Cardiac fibroblast (primary cell): ENCODE results near the gene KCNAB1.

Source experiments
- DNase-seq, 2 donors: peaks; one replicate each; pipeline versions ENCODE4 v3.0.0 to v3.0.0-alpha.2; 2010; ENCODE audit warnings: low read depth in 2 of 2
- H3K4me3 ChIP-seq, 2 donors: replicated peaks in 1 of 2; 1 replicate in 1 of 2; 2 replicates in 1 of 2; pipeline ENCODE4 v1.5.1; 2011; ENCODE audit warnings: low read depth in 2 of 2, low read length in 2 of 2, mild to moderate bottlenecking in 2 of 2, moderate library complexity in 1 of 2
- TF ChIP-seq, protein P1 (sequence below): IDR thresholded peaks from one replicate; pipeline ENCODE4 v1.5.1; 2011; ENCODE audit warnings: low read depth, mild to moderate bottlenecking, low read length, inconsistent platforms

KCNAB1 gene

DNA sequence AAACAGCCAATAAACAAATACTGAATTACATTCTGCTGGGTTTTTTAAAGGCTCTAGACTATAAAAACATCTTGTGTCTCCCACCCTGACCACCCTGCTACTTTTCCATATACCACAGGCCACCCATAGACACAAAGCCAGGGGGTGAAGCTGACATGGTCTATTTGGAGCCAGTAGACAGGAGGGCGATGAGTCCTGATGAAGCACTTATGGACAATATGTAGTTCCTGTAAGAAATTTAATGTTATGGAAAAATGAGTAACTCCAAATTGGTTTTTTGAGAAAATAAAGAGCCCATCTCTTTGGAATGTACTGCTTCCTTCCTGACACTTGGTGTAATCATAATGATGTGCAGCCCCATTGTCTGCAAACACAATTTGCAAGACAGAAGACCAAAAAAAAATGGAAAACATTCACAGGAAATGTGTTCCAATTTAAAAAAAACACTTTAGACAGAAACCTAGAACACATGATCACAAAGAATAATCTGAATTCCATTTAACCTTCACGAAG lies 422.7 kb downstream of the KCNAB1 start:
- TF ChIP-seq, protein P1, sequence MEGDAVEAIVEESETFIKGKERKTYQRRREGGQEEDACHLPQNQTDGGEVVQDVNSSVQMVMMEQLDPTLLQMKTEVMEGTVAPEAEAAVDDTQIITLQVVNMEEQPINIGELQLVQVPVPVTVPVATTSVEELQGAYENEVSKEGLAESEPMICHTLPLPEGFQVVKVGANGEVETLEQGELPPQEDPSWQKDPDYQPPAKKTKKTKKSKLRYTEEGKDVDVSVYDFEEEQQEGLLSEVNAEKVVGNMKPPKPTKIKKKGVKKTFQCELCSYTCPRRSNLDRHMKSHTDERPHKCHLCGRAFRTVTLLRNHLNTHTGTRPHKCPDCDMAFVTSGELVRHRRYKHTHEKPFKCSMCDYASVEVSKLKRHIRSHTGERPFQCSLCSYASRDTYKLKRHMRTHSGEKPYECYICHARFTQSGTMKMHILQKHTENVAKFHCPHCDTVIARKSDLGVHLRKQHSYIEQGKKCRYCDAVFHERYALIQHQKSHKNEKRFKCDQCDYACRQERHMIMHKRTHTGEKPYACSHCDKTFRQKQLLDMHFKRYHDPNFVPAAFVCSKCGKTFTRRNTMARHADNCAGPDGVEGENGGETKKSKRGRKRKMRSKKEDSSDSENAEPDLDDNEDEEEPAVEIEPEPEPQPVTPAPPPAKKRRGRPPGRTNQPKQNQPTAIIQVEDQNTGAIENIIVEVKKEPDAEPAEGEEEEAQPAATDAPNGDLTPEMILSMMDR = no peak

DNA sequence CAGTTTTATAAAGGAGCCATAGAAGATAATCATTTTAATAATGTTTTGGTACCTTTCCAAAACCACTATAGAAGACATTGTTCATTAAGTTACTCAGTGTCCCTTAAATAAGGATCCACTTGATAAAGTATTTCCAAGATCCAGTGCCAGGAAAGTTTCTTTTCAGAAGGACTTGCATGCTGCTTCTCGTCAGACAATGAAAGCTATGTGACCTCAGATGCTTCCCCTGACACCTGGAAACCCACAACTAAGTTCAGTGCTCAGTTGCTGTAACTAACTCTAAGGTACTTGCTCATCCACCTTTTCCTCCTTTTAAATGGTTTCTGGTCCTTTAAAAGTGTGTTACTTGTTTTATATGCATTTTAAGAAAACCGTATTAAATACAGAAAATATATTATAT lies 427.3 kb downstream of the KCNAB1 start:
- TF ChIP-seq, protein P1 = no peak
- no peak overlapping the region for H3K4me3 ChIP-seq
- DNase-seq = peak; percentile 59 to 65

More for the DNA sequence above, 422.7 kb downstream of the KCNAB1 start:
- DNase-seq = peak in 1 of 2 donors; percentile 40
- H3K4me3 ChIP-seq = no peak overlapping the region

DNA sequence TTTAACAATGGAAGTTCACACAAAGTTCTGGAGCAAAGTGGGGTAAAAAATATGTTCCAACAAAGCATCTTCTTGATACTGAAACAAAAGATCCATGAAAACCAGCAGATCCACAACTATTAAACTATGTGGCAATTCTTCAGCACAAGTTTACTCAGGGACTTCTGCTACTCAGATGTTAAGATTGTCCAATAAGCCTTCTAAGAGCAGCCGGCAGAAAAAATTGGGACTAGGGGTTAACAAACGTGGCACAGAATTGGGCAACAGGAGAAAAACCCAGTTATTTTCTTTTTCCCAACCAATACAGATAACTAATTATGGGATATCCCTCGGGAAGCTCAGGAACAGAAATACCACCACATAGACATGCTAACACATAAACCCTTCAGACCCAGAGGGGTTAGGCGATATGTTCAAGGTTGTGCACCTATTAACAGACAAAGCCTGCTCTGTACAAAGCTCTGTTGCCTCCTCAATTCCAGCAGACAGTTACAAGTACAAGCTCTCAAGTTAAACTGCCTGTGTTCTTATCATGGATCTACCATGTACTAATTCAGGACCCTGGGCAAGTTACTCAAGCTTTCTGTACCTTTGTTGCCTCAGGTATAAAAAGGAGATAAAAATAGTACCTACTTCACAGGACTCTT lies 427.8 kb downstream of the KCNAB1 start:
- DNase-seq = no peak
- H3K4me3 ChIP-seq = no peak overlapping the region
- TF ChIP-seq, protein P1 = no peak

DNA sequence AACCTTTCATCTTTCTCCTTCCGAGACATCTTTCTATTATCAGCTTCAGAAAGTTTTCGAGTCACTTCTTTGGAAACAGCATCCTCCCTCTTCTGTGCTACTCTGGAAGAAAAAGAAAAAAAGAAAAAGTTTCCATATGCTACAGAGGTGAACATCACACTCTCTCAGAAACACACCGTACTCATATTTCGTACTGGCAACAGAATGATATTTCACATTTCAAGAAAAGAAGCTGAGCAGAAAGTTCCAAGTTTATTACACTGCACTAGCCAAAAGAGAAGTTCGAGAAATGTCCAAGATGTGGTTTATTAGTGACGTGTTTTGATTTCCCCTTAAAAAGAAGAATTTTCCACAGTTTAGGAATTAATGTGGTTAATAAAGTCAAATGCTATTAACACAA lies 428.5 kb downstream of the KCNAB1 start:
- no peak for DNase-seq
- H3K4me3 ChIP-seq = no peak overlapping the region
- TF ChIP-seq, protein P1 = no peak

DNA sequence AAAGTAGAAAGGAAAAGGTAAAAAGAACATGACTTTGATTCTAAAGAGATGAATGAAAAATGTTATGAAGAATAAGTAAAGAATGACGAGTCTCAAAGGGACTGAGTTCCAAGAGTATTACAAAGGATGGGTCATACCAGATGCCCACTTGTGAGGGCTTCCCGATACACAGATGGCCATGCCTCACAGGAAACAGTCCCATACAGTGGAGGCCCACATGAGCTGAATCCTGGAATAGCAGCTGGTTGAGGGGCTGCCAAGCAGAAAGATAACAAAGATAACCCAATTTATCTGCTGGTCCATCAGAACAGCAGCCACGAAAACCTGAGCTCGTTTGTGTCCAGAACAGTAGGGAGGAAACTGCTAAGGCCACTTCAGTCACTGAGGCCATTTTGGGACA lies 430.9 kb downstream of the KCNAB1 start:
- TF ChIP-seq, protein P1 = no peak
- peak in 1 of 2 donors; percentile 86 for DNase-seq
- peak overlapping the region in 1 of 2 donors; percentile 21 for H3K4me3 ChIP-seq

DNA sequence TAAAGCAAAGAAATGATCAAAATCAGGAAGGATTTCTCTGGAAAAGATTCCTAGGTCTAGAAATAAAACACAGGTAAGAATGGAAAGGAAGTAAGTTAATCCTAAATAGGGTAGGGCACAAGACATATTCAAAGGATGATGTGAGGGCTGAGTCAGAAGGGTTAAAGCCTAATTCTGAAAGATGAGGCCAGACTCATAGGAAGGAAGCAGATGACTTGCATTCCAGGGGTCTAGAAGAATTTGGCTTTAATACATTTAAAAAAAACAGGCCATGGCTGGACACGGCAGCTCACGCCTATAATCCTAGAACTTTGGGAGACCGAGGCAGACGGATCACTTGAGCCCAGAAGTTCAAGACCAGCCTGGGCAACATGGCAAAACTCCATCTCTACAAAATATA lies 431.4 kb downstream of the KCNAB1 start:
- DNase-seq = peak; percentile 73 to 96
- TF ChIP-seq, protein P1 = no peak
- H3K4me3 ChIP-seq = peak overlapping the region in 1 of 2 donors; percentile 84
